ENCODE results near the gene NAALADL2.

- TF ChIP-seq CTCF (IDR thresholded peaks at IDR 0.05) (no peak), POLR2A (IDR thresholded peaks at IDR 0.05) (no peak)
Measured at GRCh38 chr3:174846055-174846454, 13.1 kb upstream of the NAALADL2 start.

Data from uterus (tissue), 2 donors.